GM21390 (cell line): ENCODE measurements around the gene MAD1L1.

ENCODE experiments used
- ATAC-seq: cut with Tn5 transposase; IDR thresholded peaks from one replicate; pipeline ENCODE4 v1.9.1; 2021; ENCODE audit not compliant: unreplicated experiment

The MAD1L1 gene

DNA sequence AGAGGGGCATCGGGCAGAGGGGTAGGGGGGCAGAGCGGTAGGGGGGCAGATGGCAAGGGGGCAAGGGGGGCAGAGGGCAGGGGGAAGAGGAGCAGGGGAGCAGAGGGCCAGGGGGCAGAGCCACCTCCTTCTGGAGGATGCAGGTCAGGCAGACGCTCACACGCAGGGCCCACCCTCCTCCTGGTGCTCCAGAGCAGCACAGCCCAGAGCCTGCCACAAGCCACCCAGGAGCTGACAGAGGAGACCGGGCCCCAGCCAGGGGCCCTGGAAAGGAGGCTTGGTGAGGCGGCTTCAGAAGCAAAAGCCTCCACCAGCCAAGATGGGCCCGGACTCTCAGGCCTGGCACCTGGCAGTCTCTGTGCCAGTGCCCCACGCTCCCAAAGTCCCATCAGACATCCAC, 13.1 kb downstream of the MAD1L1 start:
- ATAC-seq: no peak

DNA sequence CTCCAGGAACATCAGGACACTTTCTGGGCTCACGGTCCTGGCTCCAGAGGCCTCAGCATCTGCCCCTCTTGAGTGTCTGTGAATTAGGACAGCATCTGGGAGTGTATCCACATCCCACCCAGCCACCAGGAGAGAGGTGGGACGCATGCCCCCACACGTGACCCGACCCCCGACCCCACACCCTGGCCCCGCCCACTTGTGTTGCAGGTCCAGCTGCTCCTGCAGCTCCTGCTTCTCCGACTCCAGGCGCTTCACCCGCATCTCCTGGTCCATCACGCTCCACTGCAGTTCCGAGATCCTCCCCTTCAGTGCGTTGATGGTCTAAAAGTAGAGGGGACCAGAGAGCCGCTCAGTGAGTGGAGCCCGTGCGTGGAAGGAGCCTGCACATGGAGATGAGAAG, 13.6 kb downstream of the MAD1L1 start:
- ATAC-seq: no peak

DNA sequence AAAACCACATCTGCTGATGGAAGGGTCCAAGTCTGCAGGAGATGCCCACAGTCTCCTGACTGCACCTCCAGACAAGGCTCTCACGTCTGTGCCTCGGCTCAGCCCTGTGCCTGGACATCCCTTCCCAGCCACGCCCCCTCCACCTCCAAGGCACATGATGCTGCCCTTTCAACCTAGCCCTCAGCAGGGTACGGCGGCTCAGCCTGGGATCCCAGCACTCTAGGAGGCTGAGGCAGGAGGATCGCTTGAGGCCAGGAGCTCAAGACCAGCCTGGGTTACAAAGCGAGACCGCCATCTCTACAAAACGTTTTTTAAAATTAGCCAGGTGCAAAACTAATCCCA, 14.3 kb downstream of the MAD1L1 start:
- ATAC-seq: no peak

DNA sequence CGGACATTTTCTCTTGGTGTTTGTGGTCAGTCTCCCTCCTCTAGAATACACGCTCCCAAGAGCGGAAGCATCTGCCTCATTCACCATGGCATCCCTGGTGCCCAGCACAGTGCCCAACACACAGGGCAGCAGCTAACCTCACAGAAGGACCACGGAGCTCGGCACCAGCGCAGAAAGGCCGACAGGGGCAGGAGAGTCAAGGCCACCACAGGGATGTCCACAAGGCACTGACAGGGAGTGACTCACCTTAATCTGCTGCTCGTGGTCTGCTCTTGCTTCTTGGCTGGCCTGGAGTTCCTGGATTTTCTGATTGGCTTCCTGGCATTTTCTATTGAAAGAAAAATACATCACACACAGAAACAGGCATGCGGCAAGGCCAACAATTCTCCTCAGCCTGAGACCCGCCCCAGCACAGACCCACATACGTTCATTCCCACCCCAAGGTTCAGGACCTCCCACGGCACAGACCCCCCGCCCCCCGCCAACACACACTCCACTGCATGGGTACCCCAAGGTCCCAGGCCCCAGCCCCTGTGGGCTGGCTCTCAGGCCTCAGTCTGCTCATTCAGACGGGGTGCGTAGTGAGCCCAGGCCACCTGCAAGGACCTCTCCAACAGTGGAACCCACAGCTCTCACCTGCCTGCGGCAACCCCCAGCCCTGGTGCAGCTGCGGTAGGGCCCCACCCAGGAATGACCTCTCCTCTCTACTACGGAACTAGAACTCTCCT, 14.9 kb downstream of the MAD1L1 start:
- no peak for ATAC-seq

DNA sequence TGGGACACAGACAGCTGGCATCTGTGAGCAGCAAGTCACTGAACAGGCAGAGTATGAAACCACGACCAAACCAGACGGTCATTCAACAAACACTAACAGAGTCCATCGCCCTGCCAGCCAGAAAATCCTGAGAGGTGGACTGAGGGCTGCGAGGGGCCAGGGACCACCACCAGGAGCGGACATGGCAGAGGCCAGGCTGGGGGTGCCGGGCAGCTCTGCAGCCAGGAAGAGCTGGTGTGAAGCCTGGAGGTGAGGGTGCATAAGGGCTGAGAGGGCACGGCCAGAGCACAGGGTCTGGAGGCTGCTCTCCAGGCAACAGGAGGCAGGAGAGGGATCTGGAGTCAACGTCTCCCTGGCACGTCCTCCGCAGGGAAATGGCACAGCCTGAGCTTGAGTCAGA, 15.5 kb downstream of the MAD1L1 start:
- no peak for ATAC-seq

DNA sequence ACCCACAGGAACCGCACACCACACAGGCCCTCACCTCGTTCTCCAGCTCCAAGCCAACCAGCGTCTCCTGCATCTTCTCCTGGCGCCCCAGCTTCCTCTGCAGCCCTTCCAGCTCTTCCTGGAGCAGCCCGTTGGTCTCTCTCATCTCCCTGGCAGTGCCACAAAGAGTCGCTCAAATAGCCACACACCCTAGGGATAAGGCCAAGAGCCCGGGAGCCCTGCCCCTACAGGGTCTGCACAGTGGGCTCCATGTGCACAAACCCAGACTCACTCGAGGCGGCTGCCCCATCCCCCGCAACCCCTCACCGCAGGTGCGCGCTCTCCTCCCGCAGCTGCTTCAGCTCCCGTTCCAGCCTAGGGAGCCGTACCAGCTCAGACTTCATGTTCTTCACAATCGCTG, 16.9 kb downstream of the MAD1L1 start:
- ATAC-seq: no peak

DNA sequence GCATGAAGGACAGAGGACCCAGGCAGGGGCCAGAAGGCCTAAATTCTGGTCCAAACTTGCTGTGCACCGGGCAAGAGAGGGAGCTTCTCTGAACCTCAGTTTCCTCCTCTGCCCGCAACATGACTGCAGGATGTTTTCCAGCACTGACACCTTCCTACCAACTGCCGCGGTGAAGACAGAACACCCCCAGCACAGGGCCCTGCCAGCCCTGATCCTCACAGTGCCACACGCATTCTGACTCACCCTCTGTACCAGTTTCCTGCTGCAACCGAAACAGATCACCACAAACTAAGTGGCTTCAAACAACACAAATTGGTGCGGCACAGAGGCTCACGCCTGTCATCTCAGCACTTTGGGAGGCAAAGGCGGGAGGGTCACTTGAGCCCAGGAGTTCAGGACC, 18.1 kb downstream of the MAD1L1 start:
- ATAC-seq: no peak

DNA sequence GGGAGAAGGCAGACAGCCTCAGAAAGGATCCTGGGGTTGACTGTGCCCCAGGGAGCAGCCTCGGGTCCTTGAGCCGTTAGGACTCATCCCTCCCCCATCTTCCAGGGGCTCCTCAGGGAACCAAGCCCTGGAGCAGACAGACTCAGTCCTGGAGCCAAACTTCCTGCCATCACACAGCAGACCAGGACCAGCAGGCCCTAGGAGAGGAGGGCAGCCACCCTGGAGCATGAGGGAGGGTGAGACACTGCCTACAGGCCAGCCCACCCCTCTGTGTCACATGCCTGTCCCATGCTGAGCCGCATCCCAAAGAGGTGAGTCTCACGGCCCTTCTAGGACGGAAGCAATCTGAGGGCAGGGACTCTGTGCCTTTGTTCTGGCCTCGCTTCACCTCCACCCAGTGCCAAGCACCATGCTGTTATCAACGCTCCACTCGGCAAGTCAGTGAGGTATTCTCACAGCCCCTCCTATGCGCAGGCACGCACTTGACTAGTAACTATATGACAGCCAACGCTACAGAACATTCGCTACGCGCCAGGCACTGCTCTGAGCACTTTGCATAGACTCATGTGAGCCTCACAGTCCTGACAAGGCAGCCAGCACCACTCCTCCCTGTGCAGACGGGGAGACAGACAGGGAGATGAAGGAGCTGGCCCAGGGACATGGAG, 19.1 kb downstream of the MAD1L1 start:
- ATAC-seq: no peak

DNA sequence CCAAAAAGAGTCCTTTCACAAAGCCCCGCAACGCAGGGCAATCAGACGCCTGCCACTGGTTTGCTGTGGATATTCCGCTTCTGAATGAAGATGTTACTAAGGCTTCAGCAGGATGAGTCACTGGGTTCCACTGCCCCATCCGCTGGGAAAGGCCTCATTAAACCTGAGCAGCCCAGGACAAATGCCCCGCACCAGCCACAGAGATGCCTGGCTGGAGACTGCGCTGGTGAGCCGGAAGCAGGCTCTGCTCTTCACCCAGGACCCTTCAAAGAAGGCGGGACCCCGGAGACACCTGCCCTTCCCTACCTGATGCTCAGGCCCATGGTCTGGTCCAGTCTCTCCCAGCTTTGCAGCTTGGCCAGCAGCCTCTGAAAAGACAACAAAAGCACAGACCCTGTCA, 19.8 kb downstream of the MAD1L1 start:
- no peak for ATAC-seq

DNA sequence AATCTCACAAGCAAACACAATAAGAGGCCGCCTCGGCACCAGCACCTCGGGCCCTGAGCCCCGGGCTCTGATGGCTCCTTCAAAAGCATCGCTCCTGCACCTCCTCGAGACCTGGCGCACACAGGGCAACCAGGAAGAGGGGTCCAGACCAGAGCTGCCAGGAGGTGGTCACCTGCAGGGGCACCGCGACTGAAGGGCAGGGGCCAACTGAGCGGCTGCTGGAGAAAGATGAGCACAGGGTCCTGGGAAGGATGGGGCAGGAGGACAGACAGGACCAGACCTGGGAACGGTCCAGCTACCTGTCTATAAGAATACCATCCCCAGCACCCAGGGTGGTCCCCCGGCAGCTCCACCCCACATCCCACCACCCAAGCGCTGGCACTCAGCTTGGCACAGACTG, 20.8 kb downstream of the MAD1L1 start:
- ATAC-seq: no peak

DNA sequence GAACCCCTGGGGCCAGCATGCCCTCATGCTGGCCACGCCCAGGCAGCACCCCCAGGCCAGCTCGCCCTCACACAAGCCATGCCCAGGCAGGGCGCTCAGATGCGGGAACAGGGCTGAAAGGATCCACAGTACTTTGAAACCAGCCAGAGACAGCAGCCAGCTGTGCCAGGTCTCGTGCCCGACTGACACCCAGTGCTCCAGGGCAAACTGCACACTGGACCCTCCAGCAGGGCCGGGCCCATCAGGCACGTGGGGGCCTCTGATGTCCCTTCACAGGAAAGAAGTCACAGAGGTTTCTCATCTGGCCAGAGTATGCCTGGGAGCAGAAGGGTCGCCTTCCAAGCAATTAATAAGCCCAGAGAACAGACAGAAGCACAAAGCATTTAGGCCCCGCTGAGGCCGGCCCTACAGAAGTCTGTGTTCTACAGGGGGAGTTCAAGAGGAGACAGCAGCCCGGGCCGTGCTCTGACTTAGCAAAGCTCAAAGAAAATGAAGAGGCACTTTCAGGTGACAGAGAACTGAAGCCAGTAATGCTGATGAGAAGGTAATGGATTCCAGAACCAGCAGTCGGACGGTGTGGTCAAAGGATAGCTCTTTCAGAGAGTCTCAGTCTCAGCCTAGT, 21.4 kb downstream of the MAD1L1 start:
- no peak for ATAC-seq

DNA sequence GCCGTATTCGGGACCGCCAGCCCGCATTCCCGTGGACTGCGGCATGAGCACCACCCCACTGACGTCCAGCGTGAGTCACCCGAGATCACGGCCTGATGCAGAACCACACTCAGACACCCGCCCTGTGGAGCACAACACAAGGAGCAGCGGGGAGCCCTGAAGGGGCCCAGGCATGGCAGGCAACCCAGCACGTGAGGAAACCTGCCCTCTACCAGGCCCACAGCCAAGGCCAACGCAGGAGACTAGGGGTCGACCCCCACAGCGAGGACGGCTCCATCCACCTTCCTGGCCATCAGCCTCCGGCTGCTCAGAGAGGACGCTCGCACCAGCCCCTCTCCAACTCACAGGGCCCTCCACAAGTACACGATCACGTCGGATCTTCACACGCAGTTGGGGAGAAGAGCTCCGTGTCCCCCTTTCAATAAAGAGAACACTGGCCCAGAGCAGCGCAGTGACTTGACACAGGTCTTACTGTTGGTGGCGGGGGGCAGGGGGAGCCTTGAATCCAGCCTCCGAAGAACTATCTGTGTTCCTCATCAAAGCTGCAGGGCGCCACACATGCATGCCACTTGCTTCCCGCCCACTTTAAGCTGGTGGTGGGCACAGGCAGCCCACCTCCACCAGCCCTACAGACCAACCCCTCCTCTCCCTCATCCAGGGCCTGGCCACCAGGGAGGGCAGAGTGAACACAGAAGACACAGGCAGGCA, 22.0 kb downstream of the MAD1L1 start:
- no peak for ATAC-seq

DNA sequence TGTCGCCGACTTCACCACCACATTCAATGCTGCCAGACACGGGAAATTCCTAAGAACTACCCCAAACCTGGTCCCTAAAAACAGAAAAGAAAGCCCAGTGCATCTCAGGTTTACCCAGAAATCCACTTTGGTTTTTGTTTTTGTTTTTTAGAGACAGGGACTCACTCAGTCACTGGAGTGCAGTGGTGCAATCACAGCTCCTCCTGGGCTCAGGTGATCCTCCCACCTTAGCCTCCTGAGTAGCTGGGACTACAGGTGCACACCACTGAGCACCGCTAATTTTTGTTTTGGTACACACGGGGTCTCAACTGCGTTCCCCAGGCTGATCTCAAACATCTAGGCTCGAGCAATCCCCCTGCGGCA, 22.8 kb downstream of the MAD1L1 start:
- peak; percentile 28 for ATAC-seq

DNA sequence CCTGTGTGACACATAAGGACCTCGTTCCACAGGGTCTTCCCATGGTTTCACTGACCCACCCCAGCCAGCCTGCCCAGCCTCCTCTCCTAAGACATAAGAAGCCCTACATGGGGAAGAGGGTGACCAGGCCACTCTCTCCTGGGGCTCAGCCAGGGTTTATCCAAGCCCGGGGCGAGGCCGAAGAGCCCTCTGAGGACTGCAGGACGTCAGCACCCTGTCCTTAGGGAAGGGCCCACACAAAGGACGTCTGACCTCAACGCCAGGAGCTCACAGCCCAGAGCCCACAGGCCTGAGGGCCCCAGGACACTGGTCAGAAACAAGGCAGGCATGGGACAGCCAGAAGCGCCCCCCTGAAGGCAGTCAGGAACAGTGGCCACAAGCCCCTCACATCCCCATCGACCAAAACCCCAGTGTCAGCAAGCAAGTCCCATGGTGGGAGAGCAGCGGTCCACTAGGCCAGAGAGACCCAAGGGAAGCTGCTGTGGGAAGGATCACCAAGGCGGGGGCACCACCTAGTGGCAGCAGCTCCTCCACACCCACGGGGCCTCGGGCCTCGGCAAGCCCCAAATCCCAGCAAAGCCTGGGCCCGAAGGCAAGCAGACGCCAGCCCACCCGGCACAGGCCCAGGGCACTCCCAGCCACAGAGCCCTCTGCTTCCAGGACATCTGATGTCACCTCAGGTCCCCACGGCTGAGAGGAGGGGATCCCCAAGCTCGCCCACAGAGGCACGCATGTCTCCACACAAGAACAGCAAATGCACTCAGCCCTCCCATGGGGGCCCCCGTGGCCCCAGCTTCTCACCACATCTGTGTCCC, 23.4 kb downstream of the MAD1L1 start:
- peak; percentile 59 for ATAC-seq

DNA sequence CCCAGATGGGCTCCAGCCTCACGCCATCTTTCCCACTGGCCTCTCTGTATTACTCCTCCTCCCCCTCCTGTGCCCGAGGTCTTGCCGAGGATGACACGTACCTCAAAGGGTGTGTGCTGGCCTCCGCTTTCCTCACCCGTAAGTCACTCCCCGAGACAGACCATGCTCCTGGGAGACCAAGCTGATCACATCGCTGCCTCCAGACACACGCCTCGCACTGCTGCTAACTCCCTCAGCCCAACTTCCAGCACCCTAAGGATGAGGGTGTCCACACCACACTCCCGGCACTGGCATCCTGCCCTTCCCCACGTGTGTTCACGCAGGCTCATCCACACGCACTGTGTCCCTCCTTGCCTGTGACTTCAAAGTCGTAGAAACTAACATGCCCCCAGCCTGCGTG, 24.0 kb downstream of the MAD1L1 start:
- ATAC-seq: no peak

DNA sequence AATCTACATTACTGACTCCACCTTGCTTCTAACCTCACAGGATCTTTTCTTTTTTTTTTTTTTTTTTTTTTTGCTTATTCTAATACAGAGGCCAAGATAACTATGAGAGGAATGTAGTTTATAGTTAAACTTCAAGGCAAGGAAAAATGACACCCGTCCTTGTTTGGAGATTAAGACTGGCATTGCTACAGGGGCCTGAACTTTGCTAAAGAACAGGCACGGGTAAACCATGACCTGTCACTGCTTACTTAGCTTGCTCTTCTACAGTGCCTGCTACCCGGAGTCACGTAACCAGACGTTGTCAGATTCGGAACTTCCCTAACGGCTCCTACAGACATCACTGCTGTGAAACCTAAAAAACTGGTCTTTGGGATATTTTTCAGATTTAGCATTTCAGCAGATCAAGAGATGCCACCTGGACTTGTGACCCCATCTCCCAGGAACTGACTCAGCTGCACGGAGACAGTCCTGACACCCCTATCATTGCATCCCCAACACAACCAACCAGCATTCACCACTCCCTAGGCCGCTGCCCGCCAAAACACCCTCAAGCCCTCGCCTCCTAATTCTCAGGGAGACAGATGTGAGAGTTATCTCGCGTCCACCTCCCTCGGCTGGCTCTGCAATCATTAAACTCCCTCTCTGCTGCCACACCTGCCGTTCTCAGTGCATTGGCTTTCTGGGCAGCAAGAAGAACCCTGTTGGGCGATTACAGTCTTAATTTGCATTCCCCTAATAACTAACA, 27.5 kb downstream of the MAD1L1 start:
- no peak for ATAC-seq

DNA sequence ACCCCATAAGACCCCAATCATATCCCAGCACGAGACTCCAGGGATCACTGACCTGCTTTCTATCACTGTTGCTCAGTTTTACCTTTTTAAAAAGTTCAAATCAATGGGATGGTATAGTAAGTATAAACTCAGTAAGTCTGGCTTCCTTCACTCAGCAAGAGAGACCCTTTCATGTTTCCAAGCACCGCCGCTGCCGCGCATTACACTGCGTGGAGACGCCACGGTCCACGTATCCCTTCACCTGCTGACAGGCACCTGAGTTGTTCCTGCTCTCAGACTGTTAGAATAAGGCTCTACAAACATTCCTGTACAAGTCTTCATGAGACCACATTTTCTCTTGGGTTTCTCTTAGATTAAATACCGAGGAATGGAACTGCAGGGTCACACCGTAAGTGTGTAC, 28.3 kb downstream of the MAD1L1 start:
- ATAC-seq: no peak

DNA sequence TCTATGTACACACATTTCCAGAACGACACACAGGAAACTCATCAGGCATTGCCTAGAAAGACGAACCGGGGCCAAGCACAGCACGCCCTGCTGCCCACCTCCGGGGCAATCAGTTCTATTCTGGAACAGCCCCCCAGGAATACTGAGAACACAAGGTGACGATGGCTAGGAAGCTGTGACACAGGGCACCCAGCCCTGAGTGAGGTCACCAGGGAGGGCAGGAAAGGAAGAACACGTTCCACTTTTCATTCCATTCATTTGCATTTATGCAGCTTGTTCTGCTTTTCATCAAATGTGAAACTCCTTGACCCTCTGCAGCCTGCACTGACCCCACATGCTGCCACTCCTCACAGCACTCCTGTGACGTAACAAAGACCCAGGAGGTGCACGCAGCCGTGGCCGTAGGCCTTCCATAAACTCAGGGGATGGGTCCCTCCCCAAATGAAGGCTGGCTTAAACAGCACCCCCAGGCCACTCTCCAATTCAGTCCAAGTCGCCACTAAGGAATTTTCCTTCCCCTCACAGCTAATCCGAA, 28.9 kb downstream of the MAD1L1 start:
- ATAC-seq: no peak

DNA sequence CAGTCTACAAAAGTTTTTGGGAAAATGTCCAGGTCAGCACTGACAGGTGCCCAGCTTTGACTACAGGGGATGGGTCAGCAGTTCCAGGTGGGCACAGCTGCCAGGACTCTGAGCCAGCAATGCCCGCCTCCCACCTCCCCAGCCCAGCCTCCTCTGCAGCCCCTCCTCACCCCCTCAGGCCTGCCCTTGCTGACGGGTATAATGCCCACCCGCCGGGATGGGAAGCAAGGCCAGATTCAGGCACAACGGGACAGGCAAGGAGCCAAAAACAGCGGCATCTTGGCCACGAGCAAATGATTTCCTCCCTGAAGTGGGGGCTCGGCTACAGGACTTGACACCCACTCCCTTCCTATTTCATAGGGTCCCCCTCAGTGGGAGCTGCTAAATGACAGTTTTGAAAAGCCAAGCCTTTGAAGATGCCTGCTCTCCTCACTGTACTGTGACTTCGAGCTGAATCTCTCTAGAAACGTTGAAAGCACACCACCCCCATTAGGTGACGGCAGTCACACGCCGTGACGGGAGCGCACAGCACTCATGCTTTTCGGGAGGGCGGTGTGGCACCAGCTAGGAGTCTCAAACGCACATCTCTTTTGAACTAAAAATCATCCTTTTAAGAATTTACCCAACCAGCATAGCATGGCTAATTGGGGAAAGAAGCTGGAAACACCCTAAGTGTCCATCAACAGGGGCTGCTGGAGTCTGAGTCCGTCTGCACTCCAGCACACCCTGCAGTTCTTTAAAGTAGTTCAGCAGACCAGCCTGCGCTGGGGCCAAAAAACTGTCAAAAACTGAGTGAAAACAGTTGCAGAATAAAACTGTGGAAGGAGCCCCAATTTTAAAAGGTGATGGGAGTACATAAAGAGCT, 29.6 kb downstream of the MAD1L1 start:
- no peak for ATAC-seq
